ENCODE measurements around the gene SH3TC1.
A peak's percentile ranks its signal among the peaks of the same experiment; 100 is the strongest.

Gene SH3TC1

DNA sequence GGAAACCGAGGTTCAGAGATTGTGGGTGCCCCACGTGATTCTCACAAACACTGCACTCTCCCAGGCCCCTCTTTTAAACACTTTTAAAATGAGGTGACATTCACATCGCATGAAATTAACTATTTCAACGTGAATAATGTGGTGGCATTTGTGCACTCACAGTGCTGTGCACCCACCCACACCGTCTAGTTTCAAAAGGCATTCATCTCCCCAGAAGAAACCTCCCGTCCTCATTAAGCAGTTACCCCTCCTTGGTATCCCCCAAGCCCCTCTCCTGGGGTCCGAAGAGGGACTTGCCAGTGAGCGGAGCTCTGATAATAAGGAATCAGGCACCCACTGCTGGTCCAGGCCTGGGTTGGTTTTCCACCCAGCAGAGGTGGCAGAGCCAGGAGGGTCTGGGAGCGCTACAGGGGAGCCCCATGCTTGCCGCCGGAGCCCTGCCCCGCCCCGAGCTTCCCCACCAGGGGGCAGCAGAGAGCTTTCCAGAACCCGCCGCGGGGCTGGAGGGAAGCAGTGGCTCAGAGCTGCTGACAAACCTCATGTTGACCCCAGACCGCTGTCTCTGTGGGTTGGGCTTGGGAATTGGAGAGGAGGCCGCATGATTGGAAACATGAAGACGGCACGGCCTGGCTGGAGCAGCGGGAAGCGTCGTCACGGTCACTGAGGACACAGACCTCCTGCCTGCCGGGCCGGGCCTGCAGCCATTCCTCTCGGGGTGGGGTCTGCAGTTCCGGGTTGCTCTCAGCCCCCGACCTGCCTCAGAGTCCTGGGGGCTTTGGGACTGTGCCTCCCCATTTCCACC lies 43.0 kb downstream of the SH3TC1 start:
- DNase-seq = peak in 50 of 56 donors; percentile 7 to 88 (median 64)

DNA sequence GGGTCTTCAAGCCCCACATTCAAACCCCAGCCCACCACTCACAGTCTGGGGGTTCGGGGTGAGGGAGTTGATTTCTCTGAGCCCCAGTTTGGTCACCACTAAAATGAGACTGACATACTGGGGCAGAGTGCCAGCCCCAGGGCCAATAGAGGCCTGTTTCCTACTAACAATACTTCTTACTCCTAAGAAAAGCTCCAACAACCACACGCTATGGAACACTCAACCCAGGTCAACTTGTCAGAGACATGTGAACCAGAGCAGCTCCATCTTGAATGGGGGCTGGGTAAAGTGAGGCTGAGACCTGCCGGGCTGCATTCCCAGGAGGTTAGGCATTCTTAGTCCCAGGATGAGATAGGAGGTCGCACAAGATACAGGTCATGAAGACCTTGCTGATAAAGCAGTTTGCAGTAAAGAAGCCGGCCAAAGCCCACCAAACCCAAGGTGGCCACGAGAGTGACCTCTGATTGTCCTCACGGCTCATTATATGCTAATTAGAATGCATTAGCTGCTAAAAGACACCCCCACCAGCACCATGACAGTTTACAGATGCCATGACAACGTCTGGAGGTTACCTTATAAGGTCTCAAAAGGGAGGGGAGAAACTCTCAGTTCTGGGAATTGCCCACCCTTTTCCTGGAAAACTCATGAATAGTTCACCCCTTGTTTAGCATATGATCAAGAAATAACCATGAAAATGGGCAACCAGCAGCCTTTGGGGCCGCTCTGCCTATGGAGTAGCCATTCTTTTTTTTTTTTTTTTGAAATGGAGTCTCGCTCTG lies 43.9 kb downstream of the SH3TC1 start:
- DNase-seq = no peak

DNA sequence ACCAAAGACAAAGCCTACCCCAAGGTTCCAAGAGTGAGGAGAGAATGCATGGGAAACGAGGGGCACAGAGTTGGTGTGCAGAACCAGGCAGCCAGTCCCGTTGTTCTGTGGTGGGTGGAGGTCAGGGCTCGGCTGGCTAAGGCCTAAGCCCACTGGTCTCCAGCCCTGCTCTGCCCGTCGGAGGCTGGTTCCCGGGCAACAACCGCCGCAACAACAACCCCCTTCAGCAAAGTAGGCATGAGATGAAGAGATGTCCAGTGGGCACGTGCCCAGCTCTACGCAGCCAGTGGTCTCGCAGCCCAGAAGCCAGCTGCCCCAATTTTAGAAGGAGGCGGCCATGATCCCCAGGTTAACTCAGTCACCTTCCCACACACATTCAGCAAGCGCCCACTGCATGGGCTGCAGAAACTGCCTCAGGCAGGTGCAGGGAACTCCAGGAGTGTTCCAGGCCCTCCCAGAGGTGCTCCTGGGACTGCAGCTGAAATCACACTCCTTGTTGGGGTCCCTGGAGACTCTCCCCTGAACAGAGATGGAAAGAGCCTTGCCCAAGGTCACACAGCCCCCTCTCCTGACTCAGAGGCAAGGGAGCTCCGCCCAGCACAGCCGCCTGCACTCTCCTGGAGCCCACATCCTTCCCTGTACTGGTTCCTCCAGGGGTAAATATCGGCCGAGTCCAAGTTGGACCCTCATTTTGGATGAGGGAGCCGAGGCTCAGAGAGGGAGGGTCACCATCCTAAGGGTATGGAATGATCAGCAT lies 45.1 kb downstream of the SH3TC1 start:
- no peak for DNase-seq

- DNase-seq = no peak
Observed at GRCh38 chr4:8244931-8245460, 45.9 kb downstream of the SH3TC1 start.

- no peak for DNase-seq
Observed at GRCh38 chr4:8245884-8246833, 47.1 kb downstream of the SH3TC1 start.

DNA sequence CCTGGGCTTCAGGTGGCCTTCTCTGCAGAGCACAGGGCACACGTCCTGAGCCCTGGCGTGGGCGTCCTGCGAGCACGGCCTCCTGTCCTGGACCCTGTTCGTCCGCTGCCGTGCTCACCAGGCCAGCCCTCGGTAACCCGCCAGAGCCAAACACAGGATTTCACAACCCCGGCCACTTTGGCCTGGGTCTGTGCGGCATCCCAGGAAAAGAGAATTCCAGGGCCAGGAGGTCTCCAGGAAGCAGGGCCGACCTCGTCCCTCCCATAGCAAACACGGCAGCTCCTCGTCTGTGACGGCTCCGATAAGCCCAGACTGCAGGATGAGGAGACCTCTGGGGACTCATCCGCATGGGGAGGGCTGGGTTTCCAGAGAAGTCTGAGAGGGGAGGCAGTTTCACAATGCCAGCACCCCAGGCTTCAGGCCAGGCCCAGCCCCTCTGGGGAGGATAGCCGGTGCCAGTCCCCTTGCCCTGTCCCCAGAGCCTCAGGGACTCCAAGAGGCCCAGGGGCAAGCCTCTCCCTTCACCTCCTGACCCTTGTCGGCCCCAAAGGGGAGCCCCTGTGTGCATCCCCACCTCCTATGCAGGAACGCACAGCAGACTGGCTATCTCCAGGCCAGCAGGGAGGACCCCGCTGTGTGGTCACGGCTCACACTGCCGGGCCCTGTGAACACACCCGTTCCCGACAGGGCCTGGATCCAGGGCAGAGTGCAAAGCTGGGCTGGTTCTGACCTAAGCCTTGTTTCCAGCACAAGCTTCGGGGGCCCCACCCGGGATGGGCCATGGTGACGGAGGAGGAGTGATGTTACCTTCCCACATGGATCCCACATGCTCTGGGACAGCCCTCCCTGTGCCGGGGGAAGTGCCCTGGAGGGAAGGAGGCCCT lies 48.2 kb downstream of the SH3TC1 start:
- no peak for DNase-seq

GRCh38 chr4:8248091-8248490 lies 49.0 kb downstream of the SH3TC1 start:
- DNase-seq = no peak

- no peak for DNase-seq
Observed at GRCh38 chr4:8250227-8250626, 51.1 kb downstream of the SH3TC1 start.

DNA sequence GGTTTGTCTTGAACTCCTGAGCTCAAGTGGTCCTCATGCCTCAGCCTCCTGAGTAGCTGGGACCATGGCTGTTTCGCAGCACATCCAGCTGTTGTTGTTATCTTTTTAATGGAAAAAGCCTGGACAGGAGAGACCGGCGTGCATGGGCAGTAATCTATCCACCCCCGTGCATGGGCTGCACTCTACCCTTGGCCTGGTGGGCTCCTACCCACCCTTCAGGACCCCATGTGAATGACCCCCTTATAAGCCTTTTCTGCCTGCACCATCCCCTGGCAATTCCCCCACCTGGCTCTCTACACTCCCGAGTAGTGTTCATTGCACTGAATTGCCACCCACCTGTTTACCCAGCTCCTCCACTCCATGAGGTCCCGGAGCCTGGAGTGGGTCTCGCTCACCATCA lies 51.5 kb downstream of the SH3TC1 start:
- no peak for DNase-seq

DNA sequence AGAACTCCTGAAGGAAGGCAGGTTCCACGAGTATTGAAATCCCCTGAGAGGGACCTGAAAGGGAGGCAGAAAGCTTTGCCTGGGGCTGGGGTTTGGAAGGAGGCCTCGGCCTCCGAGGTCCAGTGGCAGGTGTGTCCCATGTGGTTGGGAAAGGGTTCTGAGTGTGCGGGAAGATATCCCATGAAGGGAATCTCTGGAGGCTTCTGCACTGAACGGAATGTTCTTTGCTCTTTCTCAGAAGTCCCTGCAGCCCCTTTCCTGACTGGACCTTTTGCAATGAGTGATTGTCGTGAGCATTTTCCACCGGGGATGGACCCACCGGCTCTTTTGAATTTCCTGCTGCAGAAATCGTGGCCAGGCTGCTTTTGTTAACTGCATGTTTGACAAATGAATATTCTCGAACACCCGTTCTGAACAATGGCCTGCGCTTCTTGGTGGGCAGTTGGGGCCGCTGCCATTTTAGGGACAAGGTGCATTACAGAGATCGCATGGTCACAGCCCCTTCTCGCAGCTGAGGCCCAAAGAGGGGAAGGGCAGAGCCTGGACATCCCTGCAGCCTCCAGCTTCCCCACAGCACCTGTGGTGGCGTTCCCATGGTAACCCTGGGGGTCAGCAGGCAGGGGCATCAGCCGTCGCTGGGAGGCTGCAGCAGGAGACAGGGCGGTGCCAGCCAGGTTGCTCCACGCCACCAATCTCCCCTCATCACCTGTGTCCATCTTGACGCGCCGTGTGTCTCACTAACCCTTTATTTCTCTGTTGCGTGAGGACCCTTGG lies 52.2 kb downstream of the SH3TC1 start:
- no peak for DNase-seq

DNA sequence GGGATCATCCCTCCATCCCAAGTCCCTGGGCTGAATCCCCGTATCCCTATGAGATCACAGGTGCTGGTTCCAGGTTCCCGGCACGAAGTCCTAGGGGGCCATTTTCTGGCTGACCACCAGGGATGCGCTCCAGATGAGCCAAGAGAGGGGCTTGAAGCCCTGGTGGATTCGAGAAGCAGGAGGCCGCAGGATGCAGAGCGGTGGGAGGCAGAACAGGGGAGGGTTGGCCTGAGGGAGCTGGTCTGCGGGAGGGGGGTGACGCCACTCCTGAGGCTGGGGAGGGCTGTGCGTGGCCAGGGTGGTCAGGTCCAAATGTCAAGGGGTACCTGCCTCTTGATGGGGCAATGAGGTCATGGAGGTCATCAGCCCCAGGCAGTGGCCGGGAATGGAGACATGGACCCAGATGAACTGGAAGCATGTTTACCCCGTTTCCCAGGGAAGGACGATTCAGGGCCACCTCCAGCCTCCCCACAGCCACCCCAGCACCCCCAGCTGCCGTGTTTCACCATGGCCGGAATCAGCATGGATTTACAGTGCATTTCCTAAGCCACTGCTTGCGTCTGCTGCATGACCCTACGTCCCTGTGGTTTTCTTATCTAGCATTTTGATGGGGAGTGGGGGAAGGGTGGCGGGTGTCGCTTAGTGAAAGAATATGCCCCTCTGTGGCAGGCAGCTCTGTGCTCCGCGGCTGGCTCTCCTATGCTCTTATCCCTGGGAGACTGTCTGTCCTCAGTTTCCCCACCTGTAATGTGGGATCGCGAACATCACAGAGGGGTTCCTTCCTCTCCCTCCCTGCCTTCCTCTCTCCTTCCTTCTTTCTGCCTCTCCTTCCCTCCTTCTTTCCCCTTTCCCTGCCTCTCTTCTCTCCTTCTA lies 53.4 kb downstream of the SH3TC1 start:
- no peak for DNase-seq

- DNase-seq = no peak
Observed at GRCh38 chr4:8254076-8254475, 55.0 kb downstream of the SH3TC1 start.

DNA sequence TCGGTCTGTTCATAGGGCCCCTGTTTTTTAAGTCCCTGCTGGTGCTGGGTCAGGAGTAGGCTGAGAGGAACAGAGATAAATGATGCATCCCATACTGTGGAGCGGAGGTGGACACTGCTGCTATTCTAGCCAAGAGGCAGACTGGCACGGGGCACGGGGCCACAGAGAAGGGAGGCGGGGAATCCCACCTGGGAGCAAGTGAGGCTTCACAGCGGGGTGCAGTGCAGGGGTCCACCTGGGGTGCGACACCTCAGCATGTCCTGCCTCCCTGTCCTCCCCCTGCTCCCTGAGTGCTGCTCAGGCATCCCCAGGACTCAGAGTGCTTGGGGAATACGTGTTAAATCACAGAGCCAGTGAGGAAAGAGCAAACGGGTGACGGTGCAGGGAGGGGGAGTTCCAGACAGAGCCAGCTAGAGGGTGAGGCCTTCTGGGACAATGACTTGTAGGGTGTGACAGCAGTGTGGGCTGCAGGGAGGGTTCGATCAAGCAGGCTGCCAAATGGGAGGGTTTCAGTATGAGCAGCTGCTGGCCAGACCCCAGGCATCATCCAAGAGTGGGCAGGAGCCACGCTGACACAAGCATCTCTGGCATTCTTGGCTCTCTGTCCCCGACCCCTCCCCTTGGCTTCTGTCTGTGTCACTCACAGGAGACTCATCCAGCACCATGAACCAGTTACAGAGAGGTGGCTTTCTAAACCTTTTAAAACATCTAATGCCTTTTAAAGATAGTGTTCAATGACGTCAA lies 56.8 kb downstream of the SH3TC1 start:
- DNase-seq = no peak

DNA sequence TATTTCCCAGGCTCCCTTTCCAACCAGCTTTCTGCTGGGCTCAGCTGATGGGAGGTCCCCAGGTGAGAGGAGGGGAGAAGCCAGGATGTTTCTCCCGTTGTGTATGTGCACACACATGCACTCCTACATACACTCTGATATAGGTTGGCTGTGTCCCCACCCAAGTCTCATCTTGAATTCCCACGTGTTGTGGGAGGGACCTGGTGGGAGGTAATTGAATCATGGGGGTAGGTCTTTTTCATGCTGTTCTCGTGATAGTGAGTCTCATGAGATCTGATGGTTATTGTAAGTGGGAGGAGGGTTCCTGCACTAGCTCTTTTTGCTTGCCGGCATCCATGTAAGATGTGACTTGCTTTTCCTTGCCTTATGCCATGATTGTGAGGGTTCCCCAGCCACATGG lies 58.8 kb downstream of the SH3TC1 start:
- DNase-seq = no peak

DNA sequence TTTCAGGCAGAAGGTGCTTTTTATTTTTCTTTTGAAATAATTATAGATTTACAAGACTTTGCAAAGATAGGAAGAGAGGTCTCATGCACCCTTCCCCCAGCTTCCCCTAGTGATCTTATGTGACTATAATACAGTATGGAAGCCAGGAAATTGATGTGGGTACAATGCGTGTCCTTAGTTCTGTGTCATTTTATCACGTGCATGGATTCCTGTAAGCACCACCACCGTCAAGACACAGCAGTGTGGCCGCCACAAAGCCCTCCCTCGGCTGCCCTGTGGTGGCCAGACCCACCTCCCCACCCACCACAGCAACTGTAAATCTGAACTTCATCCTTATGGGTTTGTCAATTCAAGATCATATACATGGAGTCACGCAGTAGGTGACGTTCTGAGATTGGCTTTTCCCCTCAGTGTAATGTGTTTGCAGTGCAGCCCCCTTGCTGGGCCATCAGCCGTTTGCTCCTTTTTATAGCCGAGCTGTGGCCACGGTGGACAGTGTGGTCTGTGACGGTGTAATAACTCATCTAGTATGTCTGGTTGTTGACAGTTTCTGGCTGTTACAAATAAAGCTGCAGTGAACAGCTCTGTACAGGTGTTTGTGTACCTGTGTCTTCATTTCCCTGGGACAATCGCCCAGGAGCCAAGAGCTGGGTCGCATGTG lies 59.6 kb downstream of the SH3TC1 start:
- no peak for DNase-seq

DNA sequence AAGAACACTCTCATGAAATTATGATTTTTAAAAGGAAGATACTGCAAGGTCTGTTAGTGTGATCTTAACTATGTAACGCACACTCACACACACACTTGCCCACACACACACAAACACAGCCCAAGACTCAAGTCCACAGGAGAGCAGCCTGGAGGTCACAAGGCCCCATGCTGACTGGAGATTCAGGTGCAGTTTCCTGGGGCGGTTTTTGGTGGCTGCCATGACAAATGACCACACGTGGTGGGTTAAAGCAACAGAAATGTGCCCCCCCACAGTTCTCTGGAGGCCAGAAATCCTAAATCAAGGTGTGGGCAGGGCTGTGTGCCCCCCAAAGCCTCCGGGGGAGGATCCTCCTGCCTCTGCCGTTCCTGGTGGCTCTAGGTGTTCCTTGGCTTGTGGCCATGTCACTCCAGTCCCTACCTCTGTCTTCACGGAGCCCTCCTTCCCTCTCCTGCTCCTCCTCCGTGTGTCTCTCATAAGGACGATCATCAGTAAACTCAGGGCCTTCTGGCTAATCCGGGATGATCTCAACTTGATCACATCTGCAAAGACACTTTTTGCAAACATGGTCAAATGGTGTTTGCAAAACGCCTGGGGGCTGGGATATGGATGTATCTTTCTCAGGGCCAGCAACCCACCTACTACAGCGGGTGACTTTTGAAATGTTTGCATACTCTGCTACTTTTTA lies 60.8 kb downstream of the SH3TC1 start:
- DNase-seq = no peak

All from nucleus accumbens (tissue), 56 donors.